HepG2 (cell line): ENCODE results near the gene AHNAK.

Source experiments
- CCAR2 ChIP-seq: fragments of 200-400 bp; formaldehyde crosslinking; optimal IDR thresholded peaks from 2 replicates; pipeline ENCODE3; 2018; ENCODE audit warnings: low read depth, mild to moderate bottlenecking, low read length, moderate library complexity
- NBN ChIP-seq: fragments of 450-650 bp; conservative IDR thresholded peaks from 2 replicates; pipeline ENCODE4 v1.6.1; 2017
- TF ChIP-seq, protein P1 (sequence below): sonication (generic); formaldehyde crosslinking; IDR thresholded peaks from 2 replicates; pipeline ENCODE4 v1.5.0; 2020; ENCODE audit warnings: mild to moderate bottlenecking, missing genetic modification reagents, moderate library complexity
- TF ChIP-seq, protein P2 (sequence below): IDR thresholded peaks from 2 replicates; pipeline ENCODE4 v1.6.1; 2012; ENCODE audit warnings: low read depth, low read length, improper control_type of control experiment

DNA sequence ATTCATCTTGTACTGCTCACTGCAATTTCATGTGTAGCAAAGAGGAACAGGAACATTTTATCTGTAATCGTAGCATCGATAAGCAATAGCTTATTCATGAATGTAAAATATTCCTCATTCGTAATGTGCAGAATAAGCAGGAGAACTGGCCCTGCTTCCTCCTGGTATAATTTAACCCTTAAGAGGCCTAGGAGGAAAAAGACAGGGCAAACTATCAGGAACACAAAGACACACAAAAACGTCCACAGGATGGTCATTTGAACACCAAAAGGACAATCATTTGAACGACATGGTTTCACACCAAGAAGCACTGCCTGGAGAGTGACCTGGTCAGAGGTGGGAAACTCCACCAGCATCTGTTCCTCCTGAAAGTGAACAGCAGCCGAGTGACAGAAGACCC, 63.9 kb downstream of the AHNAK start:
- no peak for TF ChIP-seq NBN
- TF ChIP-seq, protein P1, sequence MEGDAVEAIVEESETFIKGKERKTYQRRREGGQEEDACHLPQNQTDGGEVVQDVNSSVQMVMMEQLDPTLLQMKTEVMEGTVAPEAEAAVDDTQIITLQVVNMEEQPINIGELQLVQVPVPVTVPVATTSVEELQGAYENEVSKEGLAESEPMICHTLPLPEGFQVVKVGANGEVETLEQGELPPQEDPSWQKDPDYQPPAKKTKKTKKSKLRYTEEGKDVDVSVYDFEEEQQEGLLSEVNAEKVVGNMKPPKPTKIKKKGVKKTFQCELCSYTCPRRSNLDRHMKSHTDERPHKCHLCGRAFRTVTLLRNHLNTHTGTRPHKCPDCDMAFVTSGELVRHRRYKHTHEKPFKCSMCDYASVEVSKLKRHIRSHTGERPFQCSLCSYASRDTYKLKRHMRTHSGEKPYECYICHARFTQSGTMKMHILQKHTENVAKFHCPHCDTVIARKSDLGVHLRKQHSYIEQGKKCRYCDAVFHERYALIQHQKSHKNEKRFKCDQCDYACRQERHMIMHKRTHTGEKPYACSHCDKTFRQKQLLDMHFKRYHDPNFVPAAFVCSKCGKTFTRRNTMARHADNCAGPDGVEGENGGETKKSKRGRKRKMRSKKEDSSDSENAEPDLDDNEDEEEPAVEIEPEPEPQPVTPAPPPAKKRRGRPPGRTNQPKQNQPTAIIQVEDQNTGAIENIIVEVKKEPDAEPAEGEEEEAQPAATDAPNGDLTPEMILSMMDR (CRISPR knock-in tag) = no peak
- no peak for TF ChIP-seq CCAR2
- TF ChIP-seq, protein P2, sequence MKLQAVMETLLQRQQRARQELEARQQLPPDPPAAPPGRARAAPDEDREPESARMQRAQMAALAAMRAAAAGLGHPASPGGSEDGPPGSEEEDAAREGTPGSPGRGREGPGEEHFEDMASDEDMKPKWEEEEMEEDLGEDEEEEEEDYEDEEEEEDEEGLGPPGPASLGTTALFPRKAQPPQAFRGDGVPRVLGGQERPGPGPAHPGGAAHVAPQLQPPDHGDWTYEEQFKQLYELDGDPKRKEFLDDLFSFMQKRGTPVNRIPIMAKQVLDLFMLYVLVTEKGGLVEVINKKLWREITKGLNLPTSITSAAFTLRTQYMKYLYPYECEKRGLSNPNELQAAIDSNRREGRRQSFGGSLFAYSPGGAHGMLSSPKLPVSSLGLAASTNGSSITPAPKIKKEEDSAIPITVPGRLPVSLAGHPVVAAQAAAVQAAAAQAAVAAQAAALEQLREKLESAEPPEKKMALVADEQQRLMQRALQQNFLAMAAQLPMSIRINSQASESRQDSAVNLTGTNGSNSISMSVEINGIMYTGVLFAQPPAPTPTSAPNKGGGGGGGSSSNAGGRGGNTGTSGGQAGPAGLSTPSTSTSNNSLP = no peak
